Hematopoietic multipotent progenitor cell treated with erythropoietin and hydrocortisone succinate and interleukin-3 and kit ligand, for 8 days (in vitro differentiated cells): ENCODE measurements around the gene FOXS1.
"Not testable (repeated sequence)": the region's sequence is repeated elsewhere in the genome, so short reads cannot be mapped to it uniquely, and the experiment has no call there.

Experiments used
- DNase-seq: peaks from one replicate; pipeline ENCODE4 v3.0.0-alpha.2; 2015

FOXS1 gene

GRCh38 chr20:31820228-31820627, 25.2 kb downstream of the FOXS1 start:
- DNase-seq, result no peak

DNA sequence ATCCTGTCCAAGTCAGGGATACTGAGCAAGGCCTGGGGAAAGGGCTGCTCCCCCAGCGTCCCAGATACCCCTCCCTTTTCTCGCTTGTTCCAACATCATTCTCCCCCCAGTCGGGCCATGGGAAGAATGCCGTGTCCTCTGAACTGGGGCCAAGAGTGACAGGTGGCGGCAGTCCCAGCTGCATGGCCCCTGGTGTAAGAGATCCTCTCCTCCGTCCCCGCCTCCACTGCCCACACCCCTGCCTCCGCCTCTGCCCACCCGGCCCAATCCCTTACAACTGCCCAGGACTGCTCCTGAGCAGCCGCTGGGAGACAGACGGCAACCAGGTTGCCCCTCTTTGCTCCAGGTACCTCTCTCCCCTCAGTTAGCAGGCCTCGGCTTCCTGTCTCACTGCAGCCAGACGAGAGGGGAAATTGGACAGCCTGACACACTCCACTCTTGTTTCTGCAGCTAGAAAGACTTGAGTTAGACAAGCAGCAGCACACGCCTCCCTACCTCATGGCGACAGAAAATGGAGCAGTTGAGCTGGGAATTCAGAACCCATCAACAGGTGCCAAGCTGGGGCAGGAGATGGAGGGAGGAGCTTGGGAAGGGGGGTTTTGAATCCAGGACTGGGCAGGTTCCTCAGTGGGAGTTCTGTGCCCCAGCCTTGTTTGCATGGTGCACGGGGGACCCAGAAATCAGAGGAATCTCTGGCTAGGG, 26.2 kb downstream of the FOXS1 start, which contains the start of gene MYLK2:
Gene MYLK2 (plus strand): TSS at position 274 of the 702 bp plus-strand sequence. CDS start 225 bp downstream, at position 499.
- DNase-seq, result no peak

GRCh38 chr20:31818376-31818908, 27.0 kb downstream of the FOXS1 start:
- no peak for DNase-seq

DNA sequence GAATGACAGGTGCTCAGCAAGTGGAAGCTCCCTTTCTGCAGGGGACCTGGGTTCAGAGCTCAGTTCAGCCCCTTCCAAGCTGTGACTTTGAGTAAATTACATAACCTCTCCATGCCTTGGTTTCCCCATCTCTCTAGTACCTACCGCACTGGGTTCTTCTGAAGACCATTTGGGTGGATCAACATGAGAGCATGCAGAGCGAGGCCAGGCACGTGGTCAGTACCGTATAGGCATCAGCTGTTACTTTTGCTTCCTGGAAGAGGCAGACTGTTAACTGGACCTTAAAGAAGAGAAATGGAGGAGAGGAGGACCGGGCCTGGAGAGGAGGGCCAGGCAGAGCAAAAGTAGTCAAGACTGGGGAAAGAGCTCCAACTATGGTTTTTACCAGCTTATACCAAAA, 27.9 kb downstream of the FOXS1 start:
- DNase-seq, result no peak

GRCh38 chr20:31816221-31816620, 29.2 kb downstream of the FOXS1 start:
- DNase-seq, result no peak

DNA sequence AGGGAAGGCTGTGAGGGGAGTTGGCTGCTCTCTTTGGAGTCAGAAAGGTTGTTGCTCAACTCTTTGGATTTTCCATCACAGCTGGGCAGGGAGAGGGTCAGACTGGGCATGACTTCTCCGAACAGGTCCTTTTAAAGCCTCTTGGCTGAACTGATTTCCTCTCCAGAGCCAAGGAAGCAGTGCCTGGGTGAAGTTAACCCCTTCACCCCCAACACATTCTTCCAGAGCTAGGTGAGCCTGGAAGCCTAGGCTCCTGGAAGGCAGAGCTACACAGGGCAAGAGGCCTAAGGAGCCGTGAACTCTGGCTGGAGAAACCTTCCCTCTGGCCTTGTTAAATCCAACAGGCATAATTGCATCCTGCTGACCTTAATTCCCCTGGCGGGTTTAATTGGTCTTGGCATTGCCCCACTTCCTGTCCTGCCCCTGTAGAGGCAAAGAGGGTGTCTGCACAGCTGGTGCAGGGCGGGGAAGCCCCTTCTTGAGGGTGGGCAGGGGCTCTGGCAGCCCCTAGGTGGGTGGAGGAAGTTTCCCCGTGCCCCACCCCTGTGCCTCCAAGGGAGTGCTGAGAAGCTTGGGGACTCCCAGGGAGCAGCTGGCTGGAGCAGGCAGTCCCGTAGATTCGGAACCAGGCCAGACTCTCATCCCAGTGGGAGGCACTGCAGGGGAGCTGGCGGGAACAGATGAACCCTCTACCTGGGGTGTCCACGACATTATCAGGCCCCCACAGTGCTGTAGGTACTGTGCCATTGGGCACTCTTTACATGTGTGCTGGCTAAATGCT, 29.8 kb downstream of the FOXS1 start:
- DNase-seq, result no peak

GRCh38 chr20:31814142-31814541, 31.3 kb downstream of the FOXS1 start:
- DNase-seq, result not testable (repeated sequence)

- no peak for DNase-seq
These were observed 31.8 kb downstream of the FOXS1 start for GRCh38 chr20:31813611-31814010.

DNA sequence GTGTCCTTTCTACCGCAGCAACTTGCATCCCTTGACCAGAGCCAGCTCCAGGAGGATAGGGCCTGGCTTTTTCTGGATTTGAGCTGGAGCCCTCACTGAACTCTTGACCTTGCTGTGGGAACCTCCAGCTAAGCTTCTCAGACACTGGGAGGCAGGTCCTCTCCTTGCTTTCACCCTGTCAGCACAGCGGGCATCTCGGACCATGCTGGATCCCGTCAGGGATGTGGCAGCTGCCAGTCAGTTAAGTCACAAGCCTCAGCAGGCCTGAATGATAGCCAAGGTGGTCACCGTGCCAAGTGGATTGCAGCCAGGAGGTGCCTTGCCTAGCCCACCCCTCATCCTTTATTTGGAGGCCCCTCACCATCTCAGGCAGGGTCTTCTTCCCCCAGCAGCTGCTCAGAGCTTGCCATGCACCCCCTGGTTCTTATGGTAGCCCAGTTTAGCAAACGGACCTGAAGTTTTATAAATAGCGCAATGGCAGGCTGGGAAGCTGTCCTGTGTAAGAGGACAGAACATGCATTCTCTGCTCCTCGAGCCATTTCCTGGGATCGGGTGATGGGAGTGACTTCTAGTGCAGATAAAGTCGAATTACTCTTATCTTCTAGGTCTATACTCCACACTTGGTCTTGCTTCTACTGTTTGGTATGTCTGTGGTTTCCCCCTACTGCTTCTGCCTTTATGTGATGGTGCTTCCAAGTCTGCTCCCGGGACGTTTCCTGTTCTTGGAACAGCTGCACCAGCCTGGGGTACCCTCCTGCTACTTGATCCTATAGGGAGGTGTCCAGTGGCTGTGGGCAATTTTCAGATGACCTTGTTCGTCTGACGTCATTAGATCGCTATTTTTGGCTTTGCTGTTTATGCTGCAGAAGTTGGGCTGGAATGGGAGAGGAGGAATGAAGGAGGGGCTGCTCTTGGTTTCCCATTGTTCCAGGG, 33.3 kb downstream of the FOXS1 start:
- DNase-seq, result peak; percentile 37

DNA sequence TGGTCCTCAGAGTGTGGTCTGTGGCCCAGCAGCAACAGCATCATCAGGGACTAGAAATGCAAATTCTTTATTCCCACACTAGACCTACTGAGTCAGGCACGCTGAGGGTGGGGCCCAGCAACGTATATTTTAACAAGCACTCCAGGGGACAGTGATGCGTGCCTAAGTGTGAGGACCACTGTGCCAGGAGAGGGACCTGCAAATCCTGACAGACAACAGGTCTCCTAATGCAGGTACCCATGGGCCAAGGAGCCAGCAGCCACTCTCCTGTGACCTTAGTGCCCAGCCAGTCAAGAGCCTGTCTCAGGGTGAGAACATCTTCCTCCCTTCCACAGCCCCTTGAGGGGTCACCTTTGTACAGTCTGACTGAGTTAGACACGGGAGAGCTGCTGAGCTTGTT, 34.2 kb downstream of the FOXS1 start:
- no peak for DNase-seq

GRCh38 chr20:31809661-31810060, 35.7 kb downstream of the FOXS1 start:
- no peak for DNase-seq

- no peak for DNase-seq
These were observed 36.9 kb downstream of the FOXS1 start for GRCh38 chr20:31808481-31808880.

- DNase-seq, result no peak
These were observed 38.6 kb downstream of the FOXS1 start for GRCh38 chr20:31806564-31807355.

DNA sequence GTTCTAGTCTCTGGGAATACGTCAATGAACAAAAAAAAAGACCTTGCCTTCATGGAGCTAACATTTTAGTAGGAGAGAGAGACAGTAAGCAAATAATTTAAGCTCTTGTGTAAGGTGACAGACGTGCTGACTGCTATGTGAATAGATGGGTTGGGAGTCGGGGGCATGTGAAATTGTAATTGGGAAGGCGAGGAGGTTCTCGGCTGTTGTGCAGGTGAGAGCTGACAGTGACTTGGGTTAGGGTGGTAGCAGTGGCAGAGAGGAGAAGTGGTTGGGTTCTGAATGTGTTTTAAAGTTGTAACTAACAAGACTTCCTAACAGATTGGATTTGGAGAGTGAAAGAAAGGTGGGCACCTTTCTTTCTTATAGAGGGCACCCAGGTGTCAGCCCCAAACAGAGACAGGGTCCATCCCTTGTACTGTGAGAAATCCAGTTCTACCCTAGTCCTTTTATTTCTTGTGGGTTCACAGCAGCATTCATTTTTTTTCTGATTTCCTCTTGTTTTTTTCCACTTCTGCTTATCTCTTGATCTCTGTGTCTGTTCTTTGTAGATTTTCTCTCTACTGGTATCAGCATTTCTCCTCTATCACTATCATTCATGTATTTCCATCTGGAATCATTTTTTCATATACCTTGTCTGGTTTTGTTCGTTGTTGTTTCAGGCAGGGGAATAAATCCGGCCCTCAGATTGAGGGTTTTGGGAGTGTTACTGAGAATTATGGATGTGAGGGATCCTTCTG, 41.7 kb downstream of the FOXS1 start:
- no peak for DNase-seq

DNA sequence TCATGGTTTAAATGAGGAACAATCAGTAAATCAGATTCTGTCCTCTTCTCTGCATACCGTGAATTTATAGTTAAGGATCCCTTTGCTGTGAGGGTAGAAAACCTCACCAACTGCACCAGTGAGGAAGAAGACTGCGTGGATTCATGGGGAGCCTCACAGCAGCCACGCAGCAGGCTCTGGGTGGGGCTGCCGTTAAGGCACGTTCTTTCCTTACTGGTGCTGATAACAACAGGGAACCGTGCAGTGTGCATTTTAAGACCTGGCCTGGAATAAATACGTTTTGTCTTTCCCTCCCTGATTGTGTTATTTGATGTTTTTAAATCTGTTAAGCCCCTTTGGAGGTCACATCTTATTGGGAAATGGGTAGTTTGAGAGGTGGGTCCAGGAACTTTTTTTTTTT, 43.9 kb downstream of the FOXS1 start:
- DNase-seq, result peak; percentile 66

- DNase-seq, result no peak
These were observed 48.0 kb downstream of the FOXS1 start for GRCh38 chr20:31797364-31797763.
